AG09309 (cell line): ENCODE measurements around the gene DSG3.

Source experiments
- DNase-seq: peaks from one replicate; pipeline ENCODE4 v3.0.0-alpha.2; 2010; ENCODE audit warnings: low read depth
- H3K4me3 ChIP-seq: 2 replicates; pipeline ENCODE4 v1.5.1; 2011; ENCODE audit warnings: mild to moderate bottlenecking, low read depth, low read length, moderate library complexity; ENCODE audit not compliant: control insufficient read depth
- CTCF ChIP-seq: IDR thresholded peaks from 2 replicates; pipeline ENCODE4 v1.5.1; 2011; ENCODE audit warnings: mild to moderate bottlenecking, low read depth, low read length, inconsistent platforms; ENCODE audit not compliant: insufficient read depth, control insufficient read depth; ENCODE audit errors: missing control alignments

The DSG3 gene

GRCh38 chr18:31516437-31516836, 68.9 kb downstream of the DSG3 start:
- no peak for TF ChIP-seq CTCF
- H3K4me3 ChIP-seq, result no peak overlapping the region
- DNase-seq, result no peak

- DNase-seq, result no peak
- no peak for TF ChIP-seq CTCF
These were observed 78.8 kb downstream of the DSG3 start for GRCh38 chr18:31526374-31526773.

More at GRCh38 chr18:31526374-31526773, 78.8 kb downstream of the DSG3 start:
- H3K4me3 ChIP-seq, result no peak overlapping the region
